ENCODE data around the gene CCDC192. TPM values are rescaled to one million over a fixed set of nuclear protein-coding genes. Genes with fewer than 3 reads are reported as not detected.
A peak's percentile ranks its signal among the peaks of the same experiment; 100 is the strongest.

The CCDC192 gene
- total and polyA plus RNA-seq, 2 donors (not counting 3 experiments of a cell fraction or from before 2014, with no cell fraction given): not detected

GRCh38 chr5:127705120-127705892, 2.1 kb downstream of the CCDC192 start:
- POLR2A ChIA-PET: no interaction called here
- H3K79me2 ChIP-seq (ENCODE audit: control insufficient read depth, insufficient read depth, low read length): no peaks in the 10 kb centered on the region
- H3K4me2 ChIP-seq (ENCODE audit: insufficient read depth, low read length): no peak overlapping the region
- no peak overlapping the region for H3K4me3 ChIP-seq (replicated peaks in 1 of 3; ENCODE audit: insufficient read depth in 1 of 3, low read depth in 1 of 3, low read length in 3 of 3)
- H3K27me3 ChIP-seq (ENCODE audit: control insufficient read depth in 2 of 2, insufficient read depth in 2 of 2, low read length in 2 of 2): peaks cover 0 to 6% of the 10 kb centered on the region in 2 experiments
- intact Hi-C loops (cut with micrococcal nuclease): no loop called here
- FAIRE-seq (no peak), DNase-seq (ENCODE audit: low read depth, low spot score) (peak; percentile 41)
- CTCF ChIA-PET: no interaction called here
- no peaks in the 10 kb centered on the region for H3K4me1 ChIP-seq (ENCODE audit: control insufficient read depth, extremely low read depth, insufficient read depth, low read length)
- dilution Hi-C loops (cut with MboI; ENCODE audit: extremely low pct_ligation_motif_present, low sequenced_read_pairs): no loop called here
- no peak overlapping the region for H3K27ac ChIP-seq (ENCODE audit: insufficient read depth, low read depth, low read length)
- BruUV-seq (replicated peaks): no TSS peak
- no peaks in the 10 kb centered on the region for H3K9me3 ChIP-seq (replicated peaks; ENCODE audit: control insufficient read depth, insufficient read depth, low read length)
- no peak overlapping the region for H3K9ac ChIP-seq (replicated peaks; ENCODE audit: extremely low read depth, insufficient read depth, low read length)
- H3K36me3 ChIP-seq (ENCODE audit: control insufficient read depth in 2 of 2, extremely low read depth in 1 of 2, insufficient read depth in 2 of 2, low read length in 2 of 2): no peaks in the 10 kb centered on the region
- no peak overlapping the region for H2AFZ ChIP-seq (ENCODE audit: low read depth, low read length)
- no peak for TF ChIP-seq MYC (IDR thresholded peaks at IDR 0.05; ENCODE audit: low read depth, low read length)
- TF ChIP-seq EZH2 (IDR thresholded peaks at IDR 0.05; ENCODE audit: borderline replicate concordance, low read depth, low read length, severe bottlenecking): no peak
- no peak for TF ChIP-seq POLR2A (IDR thresholded peaks at IDR 0.05; ENCODE audit: low read depth, low read length)
- TF ChIP-seq FOS (IDR thresholded peaks at IDR 0.05; ENCODE audit: borderline replicate concordance, insufficient read depth, low read length): peak; percentile 37
- no peak for TF ChIP-seq MAX (IDR thresholded peaks at IDR 0.05; ENCODE audit: insufficient read depth, insufficient read length)
- no peak for TF ChIP-seq GATA2 (IDR thresholded peaks at IDR 0.05; ENCODE audit: insufficient read depth, insufficient read length, low read depth, low read length)
- peak; percentile 41 for TF ChIP-seq JUN (IDR thresholded peaks at IDR 0.05; ENCODE audit: borderline replicate concordance, insufficient read depth, insufficient read length, low read depth)
- no peak for TF ChIP-seq CTCF (IDR thresholded peaks at IDR 0.05; ENCODE audit: extremely low read depth in 1 of 2, insufficient read depth in 1 of 2, low read depth in 1 of 2, low read length in 2 of 2)
- no peak for TF ChIP-seq POLR2AphosphoS5 (IDR thresholded peaks at IDR 0.05; ENCODE audit: insufficient read depth, low read depth, low read length)
- H3K9me1 ChIP-seq (replicated peaks; ENCODE audit: control insufficient read depth, extremely low read depth, insufficient read depth, low read length): no peaks in the 10 kb centered on the region
- H4K20me1 ChIP-seq (replicated peaks; ENCODE audit: control insufficient read depth, extremely low read depth, insufficient read depth, low read length): no peaks in the 10 kb centered on the region

Measured in endothelial cell of umbilical vein (primary cell).